HEK293 (cell line): ENCODE data around the gene ITGB1.

Experiments
- CTCF ChIP-seq: fragments of 450-650 bp; formaldehyde crosslinking; IDR thresholded peaks from 2 replicates; pipeline ENCODE4 v1.5.1; 2016; ENCODE audit warnings: missing biosample characterization, missing genetic modification characterization
- PRDM2 ChIP-seq: fragments of 450-650 bp; formaldehyde crosslinking; IDR thresholded peaks from 2 replicates; pipeline ENCODE4 v1.5.1; 2016; ENCODE audit warnings: missing biosample characterization, missing genetic modification characterization, borderline replicate concordance
- RBAK ChIP-seq: fragments of 450-650 bp; formaldehyde crosslinking; IDR thresholded peaks from 2 replicates; pipeline ENCODE4 v1.5.1; 2016; ENCODE audit warnings: missing biosample characterization, missing genetic modification characterization

GRCh38 chr10:32980242-32980557 is 22.2 kb upstream of the ITGB1 start:
- TF ChIP-seq CTCF (no peak), PRDM2 (tag by site-specific recombination) (no peak), RBAK (tag by site-specific recombination) (no peak)
